ENCODE data around the gene MYH15.

- TF ChIP-seq ZNF384 (IDR thresholded peaks at IDR 0.05) (no peak), HDGF (IDR thresholded peaks at IDR 0.05; ENCODE audit: borderline replicate concordance) (no peak), ELF4 (IDR thresholded peaks at IDR 0.05) (no peak), SP1 (IDR thresholded peaks at IDR 0.05) (no peak), FOXM1 (IDR thresholded peaks at IDR 0.05; ENCODE audit: borderline replicate concordance) (no peak), SUZ12 (IDR thresholded peaks at IDR 0.05) (no peak), PKNOX1 (IDR thresholded peaks at IDR 0.05) (no peak), L3MBTL2 (conservative IDR thresholded peaks at IDR 0.05) (no peak)
These were observed 101.3 kb downstream of the MYH15 start for GRCh38 chr3:108408883-108409799.
